ENCODE data around the gene KRTAP12-1.

KRTAP12-1 gene, protein sequence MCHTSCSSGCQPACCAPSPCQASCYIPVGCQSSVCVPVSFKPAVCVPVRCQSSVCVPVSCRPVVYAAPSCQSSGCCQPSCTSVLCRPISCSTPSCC

DNA sequence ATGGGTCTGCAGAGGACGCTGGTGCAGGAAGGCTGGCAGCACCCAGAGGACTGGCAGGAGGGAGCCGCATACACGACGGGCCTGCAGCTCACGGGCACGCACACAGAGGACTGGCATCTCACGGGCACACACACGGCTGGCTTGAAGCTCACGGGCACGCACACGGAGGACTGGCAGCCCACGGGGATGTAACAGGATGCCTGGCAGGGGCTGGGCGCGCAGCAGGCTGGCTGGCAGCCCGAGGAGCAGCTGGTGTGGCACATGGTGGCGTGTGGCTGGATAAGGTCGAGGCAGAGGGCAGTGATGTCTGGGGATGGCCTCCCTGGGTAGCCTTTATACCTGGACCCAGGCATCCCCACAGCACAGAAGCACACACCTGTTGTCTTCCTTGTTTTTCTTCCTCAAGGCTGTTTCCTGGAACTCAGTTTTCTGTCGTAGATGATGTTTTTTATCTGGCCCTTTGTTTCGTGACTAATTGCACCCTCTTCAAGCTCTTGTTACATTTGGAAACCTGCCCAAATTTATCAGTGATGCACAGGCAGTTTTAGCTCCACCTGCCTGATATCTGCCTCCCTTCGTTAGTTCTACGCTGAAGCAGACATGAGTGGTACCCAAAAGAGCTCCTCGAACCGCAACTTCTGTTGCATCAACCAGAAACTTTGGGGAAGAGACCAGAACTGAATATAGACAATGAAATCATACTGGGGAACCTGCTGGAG lies at the start of gene KRTAP12-1:
TSS of gene KRTAP12-1 (minus strand) at position 303 of the 719 bp plus-strand sequence. CDS start at position 263, 40 bp downstream.
- no peak for DNase-seq

DNA sequence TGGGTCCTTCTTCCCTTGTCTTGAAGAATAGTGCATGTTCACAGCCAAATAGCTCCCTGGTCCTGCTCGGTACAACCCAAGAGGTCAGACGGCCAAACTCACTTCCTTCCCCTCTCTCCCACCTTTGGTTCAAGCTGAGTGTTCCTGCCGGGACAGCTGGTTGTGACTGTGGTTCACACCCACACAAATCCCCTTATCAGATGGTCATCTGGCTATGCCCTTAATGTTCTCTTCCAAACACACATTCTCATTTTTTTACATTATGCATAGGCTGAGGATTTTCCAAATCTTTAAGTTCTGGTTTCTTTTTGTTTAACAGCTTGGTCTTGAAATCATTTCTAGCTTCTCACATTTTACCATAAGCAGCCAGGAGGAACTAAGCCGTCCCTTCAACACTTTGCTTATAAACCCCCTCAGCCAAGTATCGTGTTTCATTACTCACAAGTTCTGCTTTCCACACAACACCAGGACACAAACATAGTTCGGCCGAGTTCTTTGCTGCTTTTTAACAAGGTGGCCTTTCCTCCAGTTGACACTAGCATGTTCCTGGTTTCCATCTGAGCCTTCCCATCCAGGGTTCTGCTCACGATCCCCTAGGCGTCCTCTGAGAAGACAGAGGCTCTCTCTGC lies 49.1 kb upstream of the KRTAP12-1 start:
- DNase-seq, result no peak

GRCh38 chr21:44730028-44730395 lies 48.0 kb upstream of the KRTAP12-1 start:
- DNase-seq, result no peak

GRCh38 chr21:44729336-44730027 lies 47.5 kb upstream of the KRTAP12-1 start:
- DNase-seq, result no peak

DNA sequence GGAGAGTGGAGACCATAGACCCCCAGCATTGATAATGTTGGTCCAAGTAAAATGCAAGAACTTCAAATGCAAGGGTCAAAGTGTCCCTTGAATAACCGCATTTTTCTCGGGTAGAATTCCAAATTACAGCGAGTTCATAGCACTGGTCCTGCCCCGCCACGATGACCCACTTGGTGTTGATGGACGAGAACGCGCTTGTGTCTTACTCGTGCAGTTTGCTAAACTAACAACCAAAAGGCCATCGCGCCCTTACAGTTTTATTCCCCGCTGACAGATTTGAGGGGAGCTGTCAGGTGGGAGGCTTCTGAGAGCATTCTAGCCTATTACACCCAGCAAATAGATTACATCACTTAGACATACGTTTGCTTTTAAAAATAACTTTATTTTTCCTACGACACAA lies 46.8 kb upstream of the KRTAP12-1 start:
- no peak for DNase-seq

DNA sequence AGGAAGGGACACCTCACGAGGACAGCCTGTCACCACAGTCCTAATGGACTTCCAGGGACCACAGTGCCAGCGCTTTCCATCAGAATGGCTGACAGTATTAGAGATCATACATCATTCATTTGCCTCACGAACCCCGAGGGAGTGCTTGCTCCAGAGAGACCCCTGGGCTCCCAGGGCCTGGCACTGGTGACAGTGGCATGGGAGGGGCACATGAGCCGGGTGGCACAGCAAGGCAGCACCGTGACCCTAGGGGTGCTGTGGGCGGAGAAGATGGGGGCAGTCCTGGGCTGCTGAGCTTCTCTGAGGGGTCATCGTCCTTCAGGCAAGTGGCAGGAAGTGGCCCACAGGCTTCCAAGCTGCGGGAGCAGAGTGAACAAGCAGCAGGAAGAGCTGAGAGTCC lies 45.8 kb upstream of the KRTAP12-1 start:
- DNase-seq, result no peak

GRCh38 chr21:44727321-44727720 lies 45.4 kb upstream of the KRTAP12-1 start:
- no peak for DNase-seq

- no peak for DNase-seq
Measured at GRCh38 chr21:44726826-44727225, 44.9 kb upstream of the KRTAP12-1 start.

DNA sequence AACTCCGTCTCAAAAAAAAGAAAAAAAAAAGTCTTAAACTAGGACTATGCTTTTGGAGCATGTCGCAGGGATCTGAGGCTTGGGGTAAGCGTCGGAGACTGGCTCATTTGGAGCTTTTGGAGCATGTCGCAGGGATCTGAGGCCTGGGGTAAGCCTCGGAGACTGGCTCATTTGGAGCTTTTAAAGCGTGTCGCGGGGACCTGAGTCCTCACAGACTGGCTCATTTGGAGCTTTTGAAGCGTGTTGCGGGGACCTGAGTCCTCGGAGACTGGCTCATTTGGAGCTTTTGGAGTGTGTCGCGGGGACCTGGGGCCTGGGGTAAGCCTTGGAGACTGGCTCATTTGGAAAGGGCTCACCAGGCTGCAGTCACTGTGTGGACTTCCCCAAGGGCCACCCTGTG lies 43.0 kb upstream of the KRTAP12-1 start:
- no peak for DNase-seq

DNA sequence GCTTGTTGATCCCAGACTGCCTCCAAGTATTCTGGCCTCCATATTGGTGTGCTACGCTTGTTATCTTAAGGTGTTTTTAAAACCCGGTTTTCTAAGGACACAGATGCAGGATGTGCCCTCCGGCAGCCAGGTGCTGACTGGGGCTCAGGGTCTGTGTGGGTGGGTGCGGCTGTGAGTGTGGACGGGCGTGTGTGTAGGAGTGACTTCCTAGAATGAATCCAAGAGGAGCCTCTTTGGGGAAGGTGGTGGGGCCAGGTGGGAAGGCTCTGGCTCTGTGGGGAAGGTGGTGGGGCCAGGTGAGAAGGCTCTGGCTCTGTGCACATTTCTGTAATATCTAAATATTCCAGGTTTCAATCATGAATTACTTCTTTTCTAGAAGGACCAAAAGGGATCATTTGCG lies 42.2 kb upstream of the KRTAP12-1 start:
- no peak for DNase-seq

GRCh38 chr21:44723177-44724131 lies 41.5 kb upstream of the KRTAP12-1 start:
- DNase-seq, result no peak

DNA sequence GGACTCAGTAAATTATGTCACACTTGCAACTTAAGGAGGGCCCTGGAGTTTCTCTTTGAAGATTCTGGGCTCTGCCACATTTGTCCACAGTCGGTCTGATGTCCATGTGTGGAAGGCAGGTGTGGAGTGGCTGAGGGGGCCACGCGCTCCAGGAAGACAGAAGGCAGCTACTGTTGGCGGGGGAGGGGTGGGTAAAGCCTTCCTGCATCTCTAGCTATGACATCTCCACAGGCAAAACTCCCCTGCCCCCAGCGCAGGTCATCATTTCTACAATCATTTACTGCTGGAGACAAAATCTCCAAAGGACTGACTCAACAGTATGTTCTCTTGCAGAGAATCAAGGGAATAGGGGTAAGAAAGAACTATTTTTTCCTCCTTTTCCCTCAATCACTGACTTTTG lies 40.8 kb upstream of the KRTAP12-1 start:
- DNase-seq, result no peak

DNA sequence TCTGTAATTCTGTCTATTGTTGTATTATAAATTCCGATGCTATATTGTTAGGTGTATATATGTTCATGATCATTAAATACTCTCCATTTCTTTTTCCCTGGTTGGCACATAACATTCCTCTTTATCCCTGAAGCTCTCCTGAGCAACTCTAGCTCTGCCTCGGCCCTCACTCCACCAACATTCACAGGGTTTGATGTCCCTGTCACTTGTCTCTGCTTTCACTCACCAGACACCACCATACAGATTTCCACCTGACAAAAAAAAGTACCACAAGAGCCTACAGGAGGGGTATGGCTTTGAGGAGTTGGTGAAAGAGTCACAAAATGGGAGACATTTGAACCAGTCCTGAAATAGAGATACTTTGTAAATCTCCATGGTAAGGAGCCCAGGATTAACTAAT lies 38.2 kb upstream of the KRTAP12-1 start:
- no peak for DNase-seq

DNA sequence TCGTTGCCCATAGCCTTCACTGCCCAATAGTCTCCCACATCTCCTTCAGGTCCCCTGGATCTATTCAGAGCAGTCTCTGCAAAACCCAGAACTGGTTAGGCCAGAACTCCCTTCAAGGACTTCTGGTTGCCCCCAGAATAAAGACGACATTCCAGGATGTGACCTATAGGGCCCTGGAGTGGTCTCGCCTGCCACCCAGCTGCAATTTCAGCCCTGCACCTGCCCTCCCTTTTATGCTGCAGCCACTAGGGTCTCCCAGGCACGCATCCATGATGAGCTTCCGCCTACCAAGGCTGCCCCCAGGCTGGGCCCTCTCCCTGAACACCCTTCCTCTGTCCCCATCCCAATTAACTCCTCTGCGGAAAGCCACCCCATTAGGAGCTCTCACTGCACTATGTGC lies 36.6 kb upstream of the KRTAP12-1 start:
- DNase-seq, result no peak

GRCh38 chr21:44718093-44718492 lies 36.1 kb upstream of the KRTAP12-1 start:
- no peak for DNase-seq

DNA sequence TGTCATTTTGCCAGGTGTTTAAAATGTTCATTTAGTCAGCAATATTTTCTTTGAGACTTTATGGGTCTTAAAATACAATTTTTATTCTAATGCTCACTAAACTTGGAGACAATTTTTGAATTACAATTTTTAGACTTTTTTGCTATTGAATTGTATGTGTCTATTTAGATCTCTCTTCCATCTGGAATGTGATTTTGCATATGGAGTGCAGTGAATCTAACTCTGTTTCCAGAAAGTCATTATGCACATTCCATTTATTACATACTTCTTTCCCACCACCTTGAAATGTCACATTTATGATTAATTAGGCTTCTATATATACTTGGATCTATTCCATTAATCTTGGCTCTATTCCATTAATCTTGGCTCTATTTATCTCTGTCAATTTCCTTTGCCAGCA lies 35.0 kb upstream of the KRTAP12-1 start:
- DNase-seq, result no peak

- DNase-seq, result no peak
Measured at GRCh38 chr21:44714905-44715304, 32.9 kb upstream of the KRTAP12-1 start.

DNA sequence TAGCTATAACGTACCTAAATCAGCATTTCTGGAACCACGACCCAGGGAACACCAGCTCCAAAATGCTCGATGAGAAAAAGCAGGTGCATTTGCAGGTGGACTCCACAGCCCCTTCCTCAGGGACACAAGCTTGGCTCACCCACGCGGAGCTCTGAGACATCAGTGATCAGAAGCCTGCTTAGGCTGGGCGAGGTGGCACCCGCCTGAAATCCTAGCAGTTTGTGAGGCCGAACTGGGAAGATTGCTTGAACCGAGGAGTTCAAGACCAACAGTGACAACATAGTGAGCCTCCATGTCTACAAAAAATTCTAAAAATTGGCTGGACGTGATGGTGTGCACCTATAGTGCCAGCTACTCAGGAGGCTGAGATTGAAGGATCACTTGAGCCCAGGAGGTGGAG lies 31.9 kb upstream of the KRTAP12-1 start:
- DNase-seq, result no peak

DNA sequence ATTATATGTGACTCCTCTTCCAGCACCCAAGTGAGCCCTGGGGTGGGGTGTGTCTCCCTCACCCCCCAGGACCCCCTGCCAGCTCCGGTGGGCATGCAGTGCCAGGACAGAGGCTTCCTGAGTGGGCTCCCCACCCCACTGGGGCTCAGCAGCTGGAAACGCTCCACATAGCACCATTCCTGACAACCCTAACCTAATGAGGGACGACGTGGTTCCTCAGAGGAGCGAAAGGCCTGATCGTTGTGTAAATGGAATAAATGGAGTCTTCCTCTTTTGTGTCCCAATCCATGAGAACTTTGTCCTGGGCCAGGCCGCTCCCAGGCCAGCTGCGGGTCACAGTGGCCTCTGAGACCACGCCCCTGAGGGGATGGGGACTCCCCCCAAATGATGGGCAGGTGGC lies 31.2 kb upstream of the KRTAP12-1 start:
- DNase-seq, result no peak

DNA sequence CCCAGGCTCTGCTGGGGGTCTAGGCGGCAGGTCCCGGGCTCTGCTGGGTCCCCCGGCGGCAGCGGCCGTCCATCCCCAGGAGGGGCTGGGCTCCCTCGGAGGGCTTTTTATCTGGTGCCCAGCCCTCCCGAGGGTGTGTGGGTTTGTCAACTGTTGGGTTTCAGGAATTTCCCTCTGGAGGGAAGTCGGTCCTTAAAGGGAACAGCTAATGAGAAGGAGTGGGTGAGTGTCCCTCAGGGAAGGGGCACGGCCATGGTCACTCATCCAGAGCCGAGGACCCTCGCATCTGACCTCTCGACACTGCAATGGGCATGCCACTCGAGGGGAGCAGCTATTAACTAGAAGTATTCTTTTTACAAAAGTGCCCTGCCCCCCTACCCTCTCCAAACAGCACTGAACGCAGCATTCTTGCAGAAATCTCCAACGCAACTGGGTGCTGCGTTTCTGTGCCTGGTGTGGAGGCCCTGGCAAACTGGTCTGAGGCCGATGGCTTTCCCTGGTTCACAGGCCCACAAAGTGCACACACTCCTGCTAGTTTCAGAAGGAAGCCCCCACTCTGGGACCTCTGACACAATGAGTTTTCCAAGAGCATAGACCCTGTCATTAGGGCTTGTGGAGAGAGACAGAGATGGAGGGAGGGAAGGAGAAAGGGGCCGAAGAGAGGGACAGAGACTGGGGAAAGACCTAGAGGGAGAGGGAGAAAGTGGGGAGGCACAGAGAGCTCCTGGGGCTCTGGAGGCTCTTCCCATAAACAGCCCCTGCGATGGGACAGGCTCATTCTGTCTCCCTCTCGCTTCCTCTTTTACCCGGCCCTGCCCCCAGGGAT lies 30.5 kb upstream of the KRTAP12-1 start:
- DNase-seq, result no peak

GRCh38 chr21:44711327-44712202 lies 29.6 kb upstream of the KRTAP12-1 start, which contains the start of gene TSPEAR:
TSPEAR (minus strand) TSS chr21:44711572; CDS start chr21:44711514, 58 bp downstream.
- DNase-seq, result no peak
